ENCODE data around the gene FXN.

FXN gene

DNA sequence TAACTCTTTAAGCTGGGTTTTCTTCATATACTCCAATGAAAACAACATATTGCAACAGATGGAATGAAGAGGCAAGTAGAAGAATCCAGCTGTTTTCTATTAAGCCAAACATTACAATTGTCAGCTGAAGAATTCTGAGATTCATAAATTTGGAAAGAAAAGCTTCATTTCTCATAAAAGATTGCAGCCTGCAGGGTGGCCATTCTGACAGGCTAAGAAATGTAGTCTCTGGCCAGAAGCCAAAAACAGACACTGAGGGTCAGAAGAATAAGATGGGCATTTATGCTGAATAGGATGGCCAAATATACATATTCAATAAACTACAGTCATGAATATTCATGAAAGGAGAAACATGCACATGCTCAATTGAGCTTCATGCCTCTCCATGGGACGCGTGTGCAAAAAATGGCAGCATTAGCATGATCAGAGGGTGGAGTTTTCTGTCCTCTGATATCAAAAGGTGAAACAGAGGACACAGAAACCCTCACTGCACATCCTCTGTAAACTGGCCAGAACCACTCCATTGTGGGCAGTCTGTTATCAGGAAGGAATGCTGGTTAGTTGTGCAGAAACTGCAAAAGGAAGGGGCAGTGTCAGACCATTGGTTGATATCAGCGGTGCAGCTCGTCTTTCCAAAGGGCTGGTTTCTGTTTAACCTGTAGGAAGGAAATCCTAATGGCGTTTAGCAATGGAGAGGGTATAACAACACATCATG is 50.2 kb downstream of the FXN start:
- TF ChIP-seq, protein P1, sequence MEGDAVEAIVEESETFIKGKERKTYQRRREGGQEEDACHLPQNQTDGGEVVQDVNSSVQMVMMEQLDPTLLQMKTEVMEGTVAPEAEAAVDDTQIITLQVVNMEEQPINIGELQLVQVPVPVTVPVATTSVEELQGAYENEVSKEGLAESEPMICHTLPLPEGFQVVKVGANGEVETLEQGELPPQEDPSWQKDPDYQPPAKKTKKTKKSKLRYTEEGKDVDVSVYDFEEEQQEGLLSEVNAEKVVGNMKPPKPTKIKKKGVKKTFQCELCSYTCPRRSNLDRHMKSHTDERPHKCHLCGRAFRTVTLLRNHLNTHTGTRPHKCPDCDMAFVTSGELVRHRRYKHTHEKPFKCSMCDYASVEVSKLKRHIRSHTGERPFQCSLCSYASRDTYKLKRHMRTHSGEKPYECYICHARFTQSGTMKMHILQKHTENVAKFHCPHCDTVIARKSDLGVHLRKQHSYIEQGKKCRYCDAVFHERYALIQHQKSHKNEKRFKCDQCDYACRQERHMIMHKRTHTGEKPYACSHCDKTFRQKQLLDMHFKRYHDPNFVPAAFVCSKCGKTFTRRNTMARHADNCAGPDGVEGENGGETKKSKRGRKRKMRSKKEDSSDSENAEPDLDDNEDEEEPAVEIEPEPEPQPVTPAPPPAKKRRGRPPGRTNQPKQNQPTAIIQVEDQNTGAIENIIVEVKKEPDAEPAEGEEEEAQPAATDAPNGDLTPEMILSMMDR (IDR thresholded peaks at IDR 0.05), result no peak

DNA sequence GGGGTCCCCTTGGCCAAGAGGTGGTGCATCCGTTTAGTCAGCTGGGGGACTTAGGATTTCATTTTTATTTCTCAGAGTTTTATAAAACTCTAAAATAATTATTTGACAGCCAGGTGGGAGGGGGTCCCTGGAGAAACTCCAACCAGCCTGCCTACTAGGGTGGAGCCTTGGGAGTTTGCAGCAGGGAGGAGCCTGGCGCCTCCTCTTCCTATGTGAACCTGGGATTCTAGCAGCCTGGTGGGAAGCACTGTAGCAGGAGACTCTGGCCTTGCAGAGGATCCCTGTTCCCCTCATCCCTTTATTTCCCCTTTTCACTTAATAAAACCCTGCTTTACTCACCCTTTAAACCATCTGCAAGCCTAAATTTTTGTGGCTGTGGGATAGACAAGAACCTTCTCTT is 50.8 kb downstream of the FXN start:
- TF ChIP-seq, protein P1 (IDR thresholded peaks at IDR 0.05), result no peak

DNA sequence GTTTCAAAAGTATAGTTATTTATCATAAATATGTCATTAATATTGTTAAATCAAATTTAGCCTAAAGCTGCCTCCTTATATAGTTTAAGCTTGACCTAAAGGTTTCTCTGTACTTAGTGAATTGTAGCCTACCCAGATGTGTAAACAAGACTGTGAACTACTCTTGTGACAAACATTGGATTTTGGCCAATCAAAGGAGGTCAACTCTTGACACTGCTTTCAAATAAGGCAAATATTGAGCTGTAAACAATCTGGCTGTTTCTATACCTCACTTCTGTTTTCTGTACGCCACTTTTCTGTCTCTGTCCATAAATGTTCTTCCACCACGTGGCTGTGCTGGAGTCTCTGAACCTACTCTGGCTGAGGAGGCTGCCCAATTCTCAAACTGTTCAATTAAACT is 51.2 kb downstream of the FXN start:
- TF ChIP-seq, protein P1 (IDR thresholded peaks at IDR 0.05), result no peak

DNA sequence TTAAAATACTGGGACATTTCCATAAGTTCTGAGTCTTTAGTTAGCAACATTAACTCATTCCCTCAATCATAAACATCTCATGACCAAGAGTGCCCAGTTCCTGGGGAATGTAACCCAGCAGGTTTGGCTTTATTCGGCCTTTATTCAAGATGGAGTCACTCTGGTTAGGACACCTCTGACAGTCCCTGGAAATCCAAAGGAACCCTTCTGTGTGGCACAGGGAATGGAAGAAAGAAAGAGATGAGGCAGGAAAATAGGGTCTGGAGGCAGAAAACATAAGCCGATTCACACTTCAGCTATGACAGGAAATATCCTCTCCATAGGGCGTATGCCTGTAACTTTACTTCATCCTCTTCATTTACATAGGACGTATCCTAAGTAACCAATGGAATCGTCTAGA is 53.5 kb downstream of the FXN start:
- TF ChIP-seq, protein P1 (IDR thresholded peaks at IDR 0.05), result no peak

DNA sequence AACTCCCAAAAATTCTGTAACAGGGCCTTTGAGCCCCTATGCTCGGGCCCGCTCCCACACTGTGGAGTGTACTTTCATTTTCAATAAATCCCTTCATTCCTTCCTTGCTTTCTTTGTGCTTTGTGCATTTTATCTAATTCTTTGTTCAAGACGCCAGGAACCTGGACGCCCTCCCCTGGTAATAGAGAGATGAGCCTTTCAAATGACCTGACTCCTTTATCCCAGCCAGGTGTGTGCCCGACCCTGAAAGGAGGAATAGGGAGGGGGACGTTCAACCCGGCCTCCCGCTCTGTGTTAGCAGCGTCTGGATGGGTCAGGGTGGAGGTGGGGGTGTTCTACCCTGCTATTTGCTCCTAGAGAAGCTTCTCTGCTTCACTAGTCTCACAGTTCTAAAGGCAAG is 53.9 kb downstream of the FXN start:
- TF ChIP-seq, protein P1 (IDR thresholded peaks at IDR 0.05), result no peak

DNA sequence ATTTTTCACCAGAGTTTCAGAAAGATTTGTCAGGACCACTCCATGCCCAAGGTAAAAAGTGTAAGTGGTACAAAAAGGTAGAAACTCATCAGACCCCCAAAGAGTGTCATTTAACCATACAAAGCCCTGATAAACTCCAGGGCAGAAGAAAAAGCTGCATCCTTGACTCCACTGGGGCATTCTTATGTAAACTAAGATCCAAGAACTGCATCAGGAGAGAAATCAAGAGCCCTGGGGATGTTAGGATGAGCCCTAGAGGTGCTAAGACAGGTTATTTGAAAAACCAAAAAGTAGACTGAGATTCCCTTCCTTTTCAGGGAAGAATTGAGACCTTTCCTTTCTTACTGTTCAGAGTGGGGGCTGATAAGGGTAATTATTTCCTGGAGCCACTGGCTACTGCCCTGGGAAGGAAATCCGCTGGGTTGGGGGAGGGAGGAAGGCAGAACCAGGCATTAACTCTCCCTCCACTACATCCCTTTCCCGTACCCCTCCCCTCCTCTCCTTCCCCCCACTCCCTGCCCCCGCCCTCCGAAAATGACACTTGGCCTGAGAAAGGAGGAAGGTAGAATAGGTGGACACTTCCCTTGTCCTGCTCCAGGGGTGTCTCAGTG is 54.7 kb downstream of the FXN start:
- TF ChIP-seq, protein P1 (IDR thresholded peaks at IDR 0.05), result no peak

DNA sequence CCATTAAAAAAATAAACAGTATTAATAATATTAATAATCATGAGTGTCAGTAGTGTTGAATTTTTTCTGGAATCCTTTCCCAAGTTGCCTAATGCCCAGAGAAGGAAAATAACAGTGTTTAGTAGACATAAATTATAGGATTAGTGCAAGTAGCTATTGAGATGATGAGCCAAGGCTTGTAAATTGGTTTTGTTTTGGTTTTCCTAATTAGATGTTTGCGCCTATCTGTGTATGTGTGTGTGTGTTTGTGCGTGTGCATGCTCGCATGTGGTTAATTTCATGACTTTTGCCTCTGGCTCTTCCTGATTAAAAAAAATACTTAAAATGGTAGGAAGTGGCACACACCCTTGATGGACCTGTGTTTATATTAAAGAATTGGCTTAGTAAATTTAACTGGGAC is 55.4 kb downstream of the FXN start:
- TF ChIP-seq, protein P1 (IDR thresholded peaks at IDR 0.05), result no peak
